Stomach (tissue), 4 donors: ENCODE measurements around the gene URM1.

Experiments
- EP300 ChIP-seq: sonication (generic); formaldehyde crosslinking; IDR thresholded peaks from one replicate; pipeline ENCODE4 v1.6.1; 2017; ENCODE audit warnings: antibody characterized with exemption
- POLR2AphosphoS5 ChIP-seq, 3 donors: sonication (generic); formaldehyde crosslinking; IDR thresholded peaks; one replicate each; pipeline ENCODE4 v1.6.1; 2016; ENCODE audit warnings: antibody characterized with exemption in 3 of 3

DNA sequence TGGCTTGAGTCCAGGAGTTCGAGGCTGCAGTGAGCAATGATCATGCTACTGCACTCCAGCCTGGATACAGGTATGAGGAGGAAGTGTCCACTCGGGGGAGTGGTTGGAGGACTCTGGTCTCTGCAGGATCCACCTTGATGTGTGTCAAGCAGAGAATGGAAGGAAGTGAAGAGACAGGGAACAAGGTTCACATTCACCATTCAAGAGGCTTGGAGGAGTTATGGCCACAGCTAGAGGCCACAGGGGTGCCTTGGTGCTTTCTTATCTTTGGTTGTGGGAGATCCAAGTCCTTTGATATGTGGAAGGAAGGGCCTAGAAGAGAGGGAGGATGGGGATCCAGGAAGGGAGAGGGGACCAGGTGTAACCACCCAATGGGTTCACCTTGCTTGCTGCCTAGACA is 44.1 kb downstream of the URM1 start:
- TF ChIP-seq EP300 (no peak), POLR2AphosphoS5 (IDR thresholded peaks at IDR 0.05) (no peak)
